ENCODE data around the gene GUCY2C.

DNA sequence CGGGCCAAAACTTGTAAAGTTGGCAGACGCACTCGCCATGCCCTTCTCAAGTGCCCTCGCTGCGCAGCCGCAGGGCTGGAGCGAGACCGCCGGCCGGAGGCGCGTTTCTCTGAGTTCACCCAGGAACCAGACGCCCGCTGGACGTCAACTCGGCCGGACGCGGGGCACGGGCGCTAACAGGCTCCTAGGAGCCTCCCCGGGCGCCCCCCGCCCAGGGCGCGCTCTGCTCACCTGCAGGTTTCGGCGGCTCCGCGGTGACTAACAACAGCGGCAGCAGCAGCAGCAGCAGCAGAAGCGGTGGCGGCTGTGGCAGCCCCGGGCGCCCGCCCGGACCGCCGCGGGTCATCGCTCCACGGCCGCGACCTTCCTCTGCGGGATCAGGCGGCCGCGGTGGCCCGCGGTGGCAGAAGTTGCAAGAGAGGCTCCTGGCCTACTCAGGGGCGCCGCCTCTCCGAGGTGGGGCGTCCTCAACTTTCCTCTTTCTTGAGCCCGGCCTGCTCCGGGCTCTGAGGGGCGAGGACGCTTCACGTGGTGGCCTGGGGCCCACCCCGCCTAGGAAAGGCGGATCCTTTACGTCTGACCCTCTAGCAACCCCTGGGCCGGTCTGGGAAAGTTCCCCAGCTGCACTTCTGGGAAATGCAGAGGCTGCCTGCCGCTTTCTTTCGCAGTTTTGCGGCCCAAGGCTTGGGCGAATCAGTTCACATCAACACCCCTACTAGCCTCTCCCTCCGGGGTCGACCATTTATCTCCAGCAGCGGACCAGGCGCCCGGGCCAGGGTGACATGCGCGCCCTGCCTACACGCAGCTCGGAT is 128.8 kb downstream of the GUCY2C start, which contains the start of gene PLBD1:
- TF ChIP-seq, protein P1, sequence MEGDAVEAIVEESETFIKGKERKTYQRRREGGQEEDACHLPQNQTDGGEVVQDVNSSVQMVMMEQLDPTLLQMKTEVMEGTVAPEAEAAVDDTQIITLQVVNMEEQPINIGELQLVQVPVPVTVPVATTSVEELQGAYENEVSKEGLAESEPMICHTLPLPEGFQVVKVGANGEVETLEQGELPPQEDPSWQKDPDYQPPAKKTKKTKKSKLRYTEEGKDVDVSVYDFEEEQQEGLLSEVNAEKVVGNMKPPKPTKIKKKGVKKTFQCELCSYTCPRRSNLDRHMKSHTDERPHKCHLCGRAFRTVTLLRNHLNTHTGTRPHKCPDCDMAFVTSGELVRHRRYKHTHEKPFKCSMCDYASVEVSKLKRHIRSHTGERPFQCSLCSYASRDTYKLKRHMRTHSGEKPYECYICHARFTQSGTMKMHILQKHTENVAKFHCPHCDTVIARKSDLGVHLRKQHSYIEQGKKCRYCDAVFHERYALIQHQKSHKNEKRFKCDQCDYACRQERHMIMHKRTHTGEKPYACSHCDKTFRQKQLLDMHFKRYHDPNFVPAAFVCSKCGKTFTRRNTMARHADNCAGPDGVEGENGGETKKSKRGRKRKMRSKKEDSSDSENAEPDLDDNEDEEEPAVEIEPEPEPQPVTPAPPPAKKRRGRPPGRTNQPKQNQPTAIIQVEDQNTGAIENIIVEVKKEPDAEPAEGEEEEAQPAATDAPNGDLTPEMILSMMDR (tag by site-specific recombination; IDR thresholded peaks at IDR 0.05): no peak
- TF ChIP-seq, protein P2, sequence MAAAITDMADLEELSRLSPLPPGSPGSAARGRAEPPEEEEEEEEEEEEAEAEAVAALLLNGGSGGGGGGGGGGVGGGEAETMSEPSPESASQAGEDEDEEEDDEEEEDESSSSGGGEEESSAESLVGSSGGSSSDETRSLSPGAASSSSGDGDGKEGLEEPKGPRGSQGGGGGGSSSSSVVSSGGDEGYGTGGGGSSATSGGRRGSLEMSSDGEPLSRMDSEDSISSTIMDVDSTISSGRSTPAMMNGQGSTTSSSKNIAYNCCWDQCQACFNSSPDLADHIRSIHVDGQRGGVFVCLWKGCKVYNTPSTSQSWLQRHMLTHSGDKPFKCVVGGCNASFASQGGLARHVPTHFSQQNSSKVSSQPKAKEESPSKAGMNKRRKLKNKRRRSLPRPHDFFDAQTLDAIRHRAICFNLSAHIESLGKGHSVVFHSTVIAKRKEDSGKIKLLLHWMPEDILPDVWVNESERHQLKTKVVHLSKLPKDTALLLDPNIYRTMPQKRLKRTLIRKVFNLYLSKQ (tag by site-specific recombination; IDR thresholded peaks at IDR 0.05; ENCODE audit: borderline replicate concordance): no peak
- TF ChIP-seq, protein P3, sequence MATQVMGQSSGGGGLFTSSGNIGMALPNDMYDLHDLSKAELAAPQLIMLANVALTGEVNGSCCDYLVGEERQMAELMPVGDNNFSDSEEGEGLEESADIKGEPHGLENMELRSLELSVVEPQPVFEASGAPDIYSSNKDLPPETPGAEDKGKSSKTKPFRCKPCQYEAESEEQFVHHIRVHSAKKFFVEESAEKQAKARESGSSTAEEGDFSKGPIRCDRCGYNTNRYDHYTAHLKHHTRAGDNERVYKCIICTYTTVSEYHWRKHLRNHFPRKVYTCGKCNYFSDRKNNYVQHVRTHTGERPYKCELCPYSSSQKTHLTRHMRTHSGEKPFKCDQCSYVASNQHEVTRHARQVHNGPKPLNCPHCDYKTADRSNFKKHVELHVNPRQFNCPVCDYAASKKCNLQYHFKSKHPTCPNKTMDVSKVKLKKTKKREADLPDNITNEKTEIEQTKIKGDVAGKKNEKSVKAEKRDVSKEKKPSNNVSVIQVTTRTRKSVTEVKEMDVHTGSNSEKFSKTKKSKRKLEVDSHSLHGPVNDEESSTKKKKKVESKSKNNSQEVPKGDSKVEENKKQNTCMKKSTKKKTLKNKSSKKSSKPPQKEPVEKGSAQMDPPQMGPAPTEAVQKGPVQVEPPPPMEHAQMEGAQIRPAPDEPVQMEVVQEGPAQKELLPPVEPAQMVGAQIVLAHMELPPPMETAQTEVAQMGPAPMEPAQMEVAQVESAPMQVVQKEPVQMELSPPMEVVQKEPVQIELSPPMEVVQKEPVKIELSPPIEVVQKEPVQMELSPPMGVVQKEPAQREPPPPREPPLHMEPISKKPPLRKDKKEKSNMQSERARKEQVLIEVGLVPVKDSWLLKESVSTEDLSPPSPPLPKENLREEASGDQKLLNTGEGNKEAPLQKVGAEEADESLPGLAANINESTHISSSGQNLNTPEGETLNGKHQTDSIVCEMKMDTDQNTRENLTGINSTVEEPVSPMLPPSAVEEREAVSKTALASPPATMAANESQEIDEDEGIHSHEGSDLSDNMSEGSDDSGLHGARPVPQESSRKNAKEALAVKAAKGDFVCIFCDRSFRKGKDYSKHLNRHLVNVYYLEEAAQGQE (tag by site-specific recombination; IDR thresholded peaks at IDR 0.05): no peak
- TF ChIP-seq ZNF239 (tag by site-specific recombination; IDR thresholded peaks at IDR 0.05) (no peak), HOXA7 (CRISPR knock-in tag; IDR thresholded peaks at IDR 0.05; ENCODE audit: borderline replicate concordance) (no peak), ZNF24 (tag by site-specific recombination; IDR thresholded peaks at IDR 0.05) (no peak), YY1 (tag by site-specific recombination; IDR thresholded peaks at IDR 0.05) (no peak)
- TF ChIP-seq, protein P4, sequence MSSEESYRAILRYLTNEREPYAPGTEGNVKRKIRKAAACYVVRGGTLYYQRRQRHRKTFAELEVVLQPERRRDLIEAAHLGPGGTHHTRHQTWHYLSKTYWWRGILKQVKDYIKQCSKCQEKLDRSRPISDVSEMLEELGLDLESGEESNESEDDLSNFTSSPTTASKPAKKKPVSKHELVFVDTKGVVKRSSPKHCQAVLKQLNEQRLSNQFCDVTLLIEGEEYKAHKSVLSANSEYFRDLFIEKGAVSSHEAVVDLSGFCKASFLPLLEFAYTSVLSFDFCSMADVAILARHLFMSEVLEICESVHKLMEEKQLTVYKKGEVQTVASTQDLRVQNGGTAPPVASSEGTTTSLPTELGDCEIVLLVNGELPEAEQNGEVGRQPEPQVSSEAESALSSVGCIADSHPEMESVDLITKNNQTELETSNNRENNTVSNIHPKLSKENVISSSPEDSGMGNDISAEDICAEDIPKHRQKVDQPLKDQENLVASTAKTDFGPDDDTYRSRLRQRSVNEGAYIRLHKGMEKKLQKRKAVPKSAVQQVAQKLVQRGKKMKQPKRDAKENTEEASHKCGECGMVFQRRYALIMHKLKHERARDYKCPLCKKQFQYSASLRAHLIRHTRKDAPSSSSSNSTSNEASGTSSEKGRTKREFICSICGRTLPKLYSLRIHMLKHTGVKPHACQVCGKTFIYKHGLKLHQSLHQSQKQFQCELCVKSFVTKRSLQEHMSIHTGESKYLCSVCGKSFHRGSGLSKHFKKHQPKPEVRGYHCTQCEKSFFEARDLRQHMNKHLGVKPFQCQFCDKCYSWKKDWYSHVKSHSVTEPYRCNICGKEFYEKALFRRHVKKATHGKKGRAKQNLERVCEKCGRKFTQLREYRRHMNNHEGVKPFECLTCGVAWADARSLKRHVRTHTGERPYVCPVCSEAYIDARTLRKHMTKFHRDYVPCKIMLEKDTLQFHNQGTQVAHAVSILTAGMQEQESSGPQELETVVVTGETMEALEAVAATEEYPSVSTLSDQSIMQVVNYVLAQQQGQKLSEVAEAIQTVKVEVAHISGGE (tag by site-specific recombination; conservative IDR thresholded peaks at IDR 0.05; ENCODE audit: low read depth): no peak
- TF ChIP-seq, protein P5, sequence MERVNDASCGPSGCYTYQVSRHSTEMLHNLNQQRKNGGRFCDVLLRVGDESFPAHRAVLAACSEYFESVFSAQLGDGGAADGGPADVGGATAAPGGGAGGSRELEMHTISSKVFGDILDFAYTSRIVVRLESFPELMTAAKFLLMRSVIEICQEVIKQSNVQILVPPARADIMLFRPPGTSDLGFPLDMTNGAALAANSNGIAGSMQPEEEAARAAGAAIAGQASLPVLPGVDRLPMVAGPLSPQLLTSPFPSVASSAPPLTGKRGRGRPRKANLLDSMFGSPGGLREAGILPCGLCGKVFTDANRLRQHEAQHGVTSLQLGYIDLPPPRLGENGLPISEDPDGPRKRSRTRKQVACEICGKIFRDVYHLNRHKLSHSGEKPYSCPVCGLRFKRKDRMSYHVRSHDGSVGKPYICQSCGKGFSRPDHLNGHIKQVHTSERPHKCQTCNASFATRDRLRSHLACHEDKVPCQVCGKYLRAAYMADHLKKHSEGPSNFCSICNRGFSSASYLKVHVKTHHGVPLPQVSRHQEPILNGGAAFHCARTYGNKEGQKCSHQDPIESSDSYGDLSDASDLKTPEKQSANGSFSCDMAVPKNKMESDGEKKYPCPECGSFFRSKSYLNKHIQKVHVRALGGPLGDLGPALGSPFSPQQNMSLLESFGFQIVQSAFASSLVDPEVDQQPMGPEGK (tag by site-specific recombination; IDR thresholded peaks at IDR 0.05): no peak
